Measurements from ENCODE around the gene GGCX.
"Not testable (repeated sequence)": the region's sequence is repeated elsewhere in the genome, so short reads cannot be mapped to it uniquely, and the experiment has no call there.

The GGCX gene

DNA sequence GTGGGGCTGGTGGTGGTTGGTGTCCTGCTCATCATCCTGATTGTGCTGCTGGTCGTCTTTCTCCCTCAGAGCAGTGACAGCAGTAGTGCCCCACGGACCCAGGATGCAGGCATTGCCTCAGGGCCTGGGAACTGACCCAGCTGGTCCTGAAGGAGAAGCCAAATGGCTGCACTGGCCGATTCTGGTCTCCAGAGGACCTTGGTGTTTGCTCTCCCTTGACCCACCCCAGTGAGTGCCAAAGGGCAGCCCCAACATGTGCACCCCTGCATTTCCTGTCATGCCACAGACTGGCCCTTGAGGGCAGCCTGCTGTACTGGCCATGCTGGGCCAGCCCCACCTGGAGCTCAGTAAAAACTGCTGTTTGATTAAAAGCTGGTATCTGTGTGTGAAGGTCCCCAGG, 31.7 kb upstream of the GGCX start:
- DNase-seq = no peak

DNA sequence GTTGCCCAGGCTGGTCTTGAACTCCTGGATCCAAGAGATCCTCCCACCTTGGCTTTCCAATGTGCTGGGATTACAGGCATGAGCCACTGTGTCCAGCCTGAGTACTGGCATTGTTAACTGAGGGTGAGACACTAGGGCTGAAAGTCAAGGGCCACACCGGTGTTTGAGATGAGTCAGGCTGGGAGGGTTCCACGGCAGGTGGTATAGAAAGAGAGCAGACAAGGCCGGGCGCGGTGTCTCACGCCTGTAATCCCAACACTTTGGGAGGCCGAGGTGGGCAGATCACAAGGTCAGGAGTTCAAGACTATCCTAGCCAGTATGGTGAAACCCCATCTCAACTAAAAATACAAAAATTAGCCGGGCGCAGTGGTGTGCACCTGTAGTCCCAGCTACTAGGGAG, 31.0 kb upstream of the GGCX start:
- DNase-seq = not testable (repeated sequence)

DNA sequence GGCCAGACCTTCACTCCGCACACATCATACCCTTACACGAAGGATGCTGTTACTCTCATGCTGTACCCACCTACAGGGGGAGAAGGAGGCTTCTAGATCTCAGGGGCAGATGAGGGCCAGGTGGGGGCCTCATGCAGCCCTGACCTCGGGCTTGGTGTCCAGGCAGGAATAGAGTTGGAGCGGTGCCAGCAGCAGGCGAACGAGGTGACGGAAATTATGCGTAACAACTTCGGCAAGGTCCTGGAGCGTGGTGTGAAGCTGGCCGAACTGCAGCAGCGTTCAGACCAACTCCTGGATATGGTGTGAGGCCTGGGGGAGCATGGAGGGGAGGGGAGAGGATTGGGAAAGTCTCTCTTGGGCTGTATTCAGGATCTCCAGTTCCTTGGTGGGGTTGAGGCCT, 30.3 kb upstream of the GGCX start:
- DNase-seq = no peak

GRCh38 chr2:85590950-85591349, 29.7 kb upstream of the GGCX start:
- DNase-seq = no peak

- no peak for DNase-seq
Observed at GRCh38 chr2:85589982-85590791, 28.9 kb upstream of the GGCX start.

- DNase-seq = no peak
Observed at GRCh38 chr2:85589181-85589580, 27.9 kb upstream of the GGCX start.

- DNase-seq = no peak
Observed at GRCh38 chr2:85588645-85589044, 27.4 kb upstream of the GGCX start.

DNA sequence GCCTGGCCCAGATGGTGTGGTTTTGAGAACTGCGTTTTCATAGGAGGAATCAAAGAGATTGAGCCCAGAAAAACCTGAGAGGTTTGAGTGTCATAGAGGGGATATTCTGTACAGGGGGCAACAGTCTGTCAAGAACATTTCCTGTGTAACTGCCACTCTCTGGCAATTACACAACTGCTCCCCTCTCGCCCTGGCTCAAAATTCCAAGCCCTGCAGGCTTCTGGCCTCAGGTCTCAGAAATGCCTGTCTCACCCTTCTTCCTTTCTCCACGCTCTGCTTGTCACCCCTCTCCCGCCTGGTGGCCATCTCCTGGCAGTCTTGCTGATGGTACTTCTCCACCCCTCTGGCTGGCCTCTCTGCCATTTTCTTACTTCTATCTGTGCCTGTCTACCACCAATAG, 26.9 kb upstream of the GGCX start:
- DNase-seq = no peak

DNA sequence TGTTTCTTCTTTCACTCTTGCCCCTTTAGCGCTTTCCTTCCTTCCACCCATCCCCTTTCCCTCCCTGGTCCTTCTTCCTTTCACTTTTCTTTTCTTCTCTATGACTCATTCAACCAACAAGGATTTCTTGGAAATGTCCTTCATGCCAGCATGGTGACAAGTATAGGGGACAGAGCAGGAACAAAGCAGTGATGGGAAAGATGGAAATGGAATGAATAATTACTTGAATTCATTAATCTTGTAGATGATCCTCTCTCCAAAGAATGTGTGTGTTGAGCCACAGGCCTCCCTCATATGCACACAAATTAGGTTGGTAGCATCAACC, 24.4 kb upstream of the GGCX start:
- DNase-seq = no peak

DNA sequence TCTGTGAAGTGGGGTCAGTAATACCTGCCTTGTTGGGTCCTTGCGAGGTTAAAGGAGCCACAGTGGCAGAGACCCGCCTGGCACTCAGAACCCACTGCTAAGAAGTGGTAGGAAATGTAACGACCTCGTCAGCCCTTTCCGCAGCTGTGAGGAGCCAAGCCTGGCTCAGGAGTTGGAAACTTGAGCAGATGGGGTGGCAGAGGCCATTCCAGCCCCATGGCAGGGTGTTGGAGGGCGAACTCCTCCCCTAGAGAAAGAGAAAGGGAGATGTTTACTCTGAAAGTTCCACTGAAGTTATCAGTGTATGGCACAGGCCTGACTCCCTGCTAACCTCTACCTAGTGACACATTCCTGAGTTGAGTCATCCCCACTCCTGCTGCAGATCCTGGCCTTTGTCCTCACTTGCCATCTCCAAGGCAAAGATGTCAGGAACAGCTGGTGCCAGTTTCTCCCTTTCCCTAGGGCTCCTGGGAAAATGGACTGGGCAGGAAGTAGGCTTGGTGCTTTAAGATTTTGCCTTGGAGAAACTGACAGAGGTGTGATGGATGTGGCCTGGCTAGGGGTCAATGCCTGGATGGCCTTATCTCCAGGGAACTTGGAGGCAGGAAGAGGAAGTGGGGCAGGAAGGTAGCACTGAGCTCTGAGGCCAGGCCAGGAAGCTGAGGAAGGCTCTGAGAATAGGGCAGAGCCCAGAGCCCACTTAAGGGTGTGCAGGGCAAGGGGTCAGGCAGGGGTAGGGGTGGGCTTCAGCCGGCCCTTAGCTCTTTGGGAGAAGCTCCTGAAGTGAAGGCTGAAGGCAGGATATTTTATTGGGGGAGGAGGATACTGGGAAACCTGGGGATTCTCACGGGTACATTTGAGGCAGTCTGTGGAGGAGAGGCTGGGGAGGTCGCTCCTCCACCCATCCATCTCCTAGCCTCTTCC, 23.8 kb upstream of the GGCX start:
- no peak for DNase-seq

DNA sequence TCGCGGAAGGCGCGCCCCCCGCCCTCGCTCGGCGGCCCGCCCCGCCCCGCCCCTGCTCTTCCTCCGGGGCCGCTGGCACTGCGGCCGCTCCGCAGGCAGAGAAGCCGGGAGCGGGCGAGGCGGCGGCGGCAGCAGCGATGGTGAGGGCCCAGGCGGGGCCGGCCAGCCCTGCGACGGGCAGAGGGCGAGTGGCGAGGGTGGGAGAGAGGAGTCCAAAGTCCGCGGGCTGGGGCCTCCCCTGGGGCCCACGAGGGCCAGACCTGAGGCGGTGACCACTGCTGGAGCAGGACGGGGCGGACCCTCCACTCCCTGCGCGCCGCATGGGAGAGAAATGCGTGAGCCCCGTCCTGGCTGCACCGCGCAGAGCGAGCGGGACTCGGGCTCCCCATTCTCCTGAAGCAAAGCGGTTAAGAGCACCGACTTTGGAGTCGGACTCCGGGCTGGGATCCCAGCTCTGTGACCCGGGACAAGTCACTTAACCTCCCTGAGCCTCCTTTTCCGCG, 23.1 kb upstream of the GGCX start, which contains the start of gene VAMP5:
Gene VAMP5, plus strand, starts transcription at position 78 of the 503 bp plus-strand sequence. Its CDS starts 60 bp downstream, at position 138.
- DNase-seq = no peak

- DNase-seq = no peak
Observed at GRCh38 chr2:85583667-85584353, 22.5 kb upstream of the GGCX start.

- DNase-seq = no peak
Observed at GRCh38 chr2:85582492-85582891, 21.2 kb upstream of the GGCX start.

GRCh38 chr2:85580206-85580605, 18.9 kb upstream of the GGCX start:
- no peak for DNase-seq

GRCh38 chr2:85579266-85579935, 18.1 kb upstream of the GGCX start:
- no peak for DNase-seq

GRCh38 chr2:85578243-85579180, 17.2 kb upstream of the GGCX start:
- DNase-seq = no peak

- no peak for DNase-seq
Observed at GRCh38 chr2:85577386-85578242, 16.3 kb upstream of the GGCX start, which contains the start of gene VAMP8. VAMP8 (plus strand) TSS chr2:85577586; CDS start chr2:85577647, 61 bp downstream.

GRCh38 chr2:85577063-85577385, 15.7 kb upstream of the GGCX start:
- DNase-seq = no peak

DNA sequence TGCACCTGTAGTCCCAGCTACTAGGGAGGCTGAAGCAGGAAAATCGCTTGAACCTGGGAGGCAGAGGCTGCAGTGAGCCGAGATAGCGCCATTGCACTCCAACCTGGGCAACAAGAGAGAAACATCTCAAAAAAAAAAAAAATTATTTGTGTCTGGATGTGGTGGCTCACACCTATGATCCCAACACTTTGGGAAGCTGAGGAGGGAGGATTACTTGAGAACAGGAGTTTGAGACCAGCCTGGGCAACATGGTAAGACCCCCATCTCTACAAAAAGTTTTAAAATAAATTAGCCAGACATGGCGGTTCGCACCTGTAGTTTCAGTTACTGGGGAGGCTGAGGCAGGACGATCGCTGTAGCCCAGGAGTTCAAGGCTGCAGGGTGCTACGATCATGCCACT, 14.4 kb upstream of the GGCX start:
- DNase-seq = no peak

DNA sequence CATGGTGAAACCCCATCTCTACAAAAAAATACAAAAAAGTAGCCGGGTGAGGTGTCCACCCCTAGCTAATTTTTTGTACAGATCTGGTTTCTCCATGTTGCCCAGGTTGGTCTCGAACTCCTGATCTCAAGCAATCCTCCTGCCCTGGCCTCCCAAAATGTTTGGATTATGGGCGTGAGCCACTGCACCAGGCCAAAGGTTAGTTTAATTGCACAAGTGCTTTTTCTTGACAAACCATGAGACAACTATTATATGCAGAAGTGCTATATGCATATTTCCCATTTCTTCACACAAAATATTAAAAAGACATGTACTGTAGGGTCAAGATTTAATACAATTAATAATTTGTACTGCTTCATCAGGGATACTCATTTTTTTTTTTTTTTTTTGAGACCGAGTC, 5.0 kb upstream of the GGCX start:
- no peak for DNase-seq

GRCh38 chr2:85564144-85564563, 2.9 kb upstream of the GGCX start:
- DNase-seq = no peak

Data from NCI-H2081 treated with DMSO at 0.1 percent for 48 hours (cell line).